Adrenal gland (tissue), 12 donors: ENCODE measurements around the gene SREK1. TPM values are rescaled to one million over a fixed set of nuclear protein-coding genes. Genes with fewer than 3 reads are reported as not detected.

ENCODE experiments used
- DNase-seq, 7 donors: peaks; one replicate each; pipeline ENCODE4 v3.0.0-alpha.2; 2019 to 2020
- H3K27ac ChIP-seq, 5 donors: fragments of 200-600 bp; sonication (generic) in 4 of 5; 1 replicate in 3 of 5; 2 replicates in 2 of 5; pipeline versions ENCODE4 v1.5.1 to v1.8.0; 2016 to 2020; ENCODE audit warnings: mild to moderate bottlenecking in 1 of 5
- H3K27me3 ChIP-seq: fragments of 200-600 bp; 2 replicates; pipeline ENCODE4 v1.8.0; 2021
- H3K36me3 ChIP-seq, 2 donors: fragments of 200-600 bp; replicated peaks in 1 of 2; 1 replicate in 1 of 2; 2 replicates in 1 of 2; pipeline versions ENCODE4 v1.5.1 to v1.8.0; 2018 to 2022
- H3K4me1 ChIP-seq, 2 donors: fragments of 200-600 bp; replicated peaks in 1 of 2; 1 replicate in 1 of 2; 2 replicates in 1 of 2; pipeline versions ENCODE4 v1.5.1 to v1.8.0; 2018 to 2021
- H3K4me3 ChIP-seq, 4 donors: fragments of 200-600 bp; sonication (generic) in 3 of 4; one replicate each; pipeline ENCODE4 v1.5.1; 2016 to 2018
- H3K9me3 ChIP-seq, 3 donors: fragments of 200-600 bp; sonication (generic) in 1 of 3; replicated peaks in 1 of 3; 1 replicate in 2 of 3; 2 replicates in 1 of 3; pipeline versions ENCODE4 v1.5.1 to v1.8.0; 2016 to 2021
- POLR2A ChIP-seq, 2 donors: fragments of 450-650 bp; IDR thresholded peaks; one replicate each; pipeline ENCODE4 v1.6.1; 2017; ENCODE audit warnings: antibody characterized with exemption in 2 of 2, mild to moderate bottlenecking in 2 of 2, moderate library complexity in 1 of 2
- WGBS, 4 donors: extraction: QIAGEN DNeasy Blood & Tissue Kit in 2 of 4; methylation state at CpG; one replicate each; pipeline versions ENCODE4 v1.1.5 to v1.1.7; 2013 to 2017; 5-methylcytosine and 5-hydroxymethylcytosine counted together
- intact Hi-C, 2 donors: fragments of 100-400 bp; cut with DNase I; formaldehyde crosslinking; loops; one replicate each; pipeline versions ENCODE4 v1.14.1 to v1.15.0; 2022 to 2023
- polyA plus RNA-seq, 3 donors: library from polyadenylated mRNA; stranded (reverse); fragments of 200-250 nt in 2 of 3; fragments of 350-450 nt in 1 of 3; fragmentation: Illumina TruSeq in 1 of 3; extraction: RNeasy Lipid Tissue Mini Kit (QIAGEN cat#74804) in 1 of 3; gene quantifications; one replicate each; pipeline ENCODE4 v1.2.3, GENCODE V29; 2013 to 2014
- total RNA-seq, 9 donors: library from RNA; depleted of rRNA in 4 of 9; stranded (reverse); fragments of >200 nt in 4 of 9; fragments of 120-200 nt in 1 of 9; fragmentation: NEBNext Ultra II Directional in 1 of 9; extraction: Animal tissue kit (Norgen Biotek cat#: 25700) in 1 of 9; gene quantifications; one replicate each; pipeline versions ENCODE4 v1.1.0 to v1.2.4, GENCODE V29; 2013 to 2023
- TF ChIP-seq, protein P1 (sequence below), 6 experiments: fragments of 450-650 bp in 4 of 6; fragments of 200-600 bp in 2 of 6; sonication (generic) in 1 of 6; IDR thresholded peaks; 1 replicate in 5 of 6; 2 replicates in 1 of 6; pipeline versions ENCODE4 v1.5.1 to v1.8.0; 2016 to 2021; ENCODE audit warnings: antibody characterized with exemption in 6 of 6, mild to moderate bottlenecking in 2 of 6, moderate library complexity in 1 of 6
- donor health status: healthy with polysubstance abuse.
- donor health status: Bipolar disorder and iron deficiency.
- donor health status: DM: yes; HTN: yes; CAD: no.
- donor health status: DM: no; HTN: no; CAD: no.
- donor health status: DM: no; HTN: no; CAD: no.
- donor health status: DM: yes; HTN: yes; CAD: no.

The SREK1 gene
- total and polyA plus RNA-seq, 12 donors = 14.3 to 126 (median 55.4) TPM

DNA sequence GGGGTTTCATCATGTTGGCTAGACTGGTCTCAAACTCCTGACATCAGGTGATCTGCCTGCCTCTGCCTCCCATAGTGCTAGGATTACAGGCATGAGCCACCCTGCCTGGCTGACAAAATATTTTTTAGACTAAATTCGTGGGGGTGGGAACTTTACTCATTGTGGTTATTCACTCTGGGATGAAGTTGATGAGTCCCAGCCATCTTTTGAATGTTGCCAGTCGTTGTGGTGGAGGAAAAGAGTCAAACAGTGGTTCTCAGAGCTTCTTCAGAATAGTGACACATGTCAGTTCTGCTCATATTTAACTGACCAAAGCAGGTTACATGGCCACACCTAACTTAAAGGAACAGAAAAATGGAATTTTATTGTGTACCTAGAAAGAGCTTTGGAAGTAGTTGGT, 6.9 kb downstream of the SREK1 start:
- no peak overlapping the region for H3K27ac ChIP-seq
- TF ChIP-seq, protein P1, sequence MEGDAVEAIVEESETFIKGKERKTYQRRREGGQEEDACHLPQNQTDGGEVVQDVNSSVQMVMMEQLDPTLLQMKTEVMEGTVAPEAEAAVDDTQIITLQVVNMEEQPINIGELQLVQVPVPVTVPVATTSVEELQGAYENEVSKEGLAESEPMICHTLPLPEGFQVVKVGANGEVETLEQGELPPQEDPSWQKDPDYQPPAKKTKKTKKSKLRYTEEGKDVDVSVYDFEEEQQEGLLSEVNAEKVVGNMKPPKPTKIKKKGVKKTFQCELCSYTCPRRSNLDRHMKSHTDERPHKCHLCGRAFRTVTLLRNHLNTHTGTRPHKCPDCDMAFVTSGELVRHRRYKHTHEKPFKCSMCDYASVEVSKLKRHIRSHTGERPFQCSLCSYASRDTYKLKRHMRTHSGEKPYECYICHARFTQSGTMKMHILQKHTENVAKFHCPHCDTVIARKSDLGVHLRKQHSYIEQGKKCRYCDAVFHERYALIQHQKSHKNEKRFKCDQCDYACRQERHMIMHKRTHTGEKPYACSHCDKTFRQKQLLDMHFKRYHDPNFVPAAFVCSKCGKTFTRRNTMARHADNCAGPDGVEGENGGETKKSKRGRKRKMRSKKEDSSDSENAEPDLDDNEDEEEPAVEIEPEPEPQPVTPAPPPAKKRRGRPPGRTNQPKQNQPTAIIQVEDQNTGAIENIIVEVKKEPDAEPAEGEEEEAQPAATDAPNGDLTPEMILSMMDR (IDR thresholded peaks at IDR 0.05) = no peak
- no peaks in the 10 kb centered on the region for H3K9me3 ChIP-seq
- intact Hi-C loops = no loop called here
- no peaks in the 10 kb centered on the region for H3K36me3 ChIP-seq
- no peak for DNase-seq
- WGBS, 4 donors = 83 to 92% (median 87%) methylated on average over 2 of the region's 2 CpGs
- peaks cover 8 to 48% of the 10 kb centered on the region in 2 donors for H3K4me1 ChIP-seq
- H3K4me3 ChIP-seq = no peak overlapping the region
- no peaks in the 10 kb centered on the region for H3K27me3 ChIP-seq

GRCh38 chr5:66151491-66151890, 7.4 kb downstream of the SREK1 start:
- WGBS, 4 donors = 86 to 100% (median 96%) methylated on average over 1 of the region's 1 CpG
- Histone ChIP-seq H3K27ac (no peak overlapping the region), H3K27me3 (no peaks in the 10 kb centered on the region), H3K9me3 (no peaks in the 10 kb centered on the region), H3K36me3 (no peaks in the 10 kb centered on the region), H3K4me3 (no peak overlapping the region), H3K4me1 (peaks cover 4 to 43% of the 10 kb centered on the region in 2 donors)
- no peak for DNase-seq
- intact Hi-C loops = no loop called here
- TF ChIP-seq, protein P1 (IDR thresholded peaks at IDR 0.05) = no peak
- no peak for TF ChIP-seq POLR2A (IDR thresholded peaks at IDR 0.05)

DNA sequence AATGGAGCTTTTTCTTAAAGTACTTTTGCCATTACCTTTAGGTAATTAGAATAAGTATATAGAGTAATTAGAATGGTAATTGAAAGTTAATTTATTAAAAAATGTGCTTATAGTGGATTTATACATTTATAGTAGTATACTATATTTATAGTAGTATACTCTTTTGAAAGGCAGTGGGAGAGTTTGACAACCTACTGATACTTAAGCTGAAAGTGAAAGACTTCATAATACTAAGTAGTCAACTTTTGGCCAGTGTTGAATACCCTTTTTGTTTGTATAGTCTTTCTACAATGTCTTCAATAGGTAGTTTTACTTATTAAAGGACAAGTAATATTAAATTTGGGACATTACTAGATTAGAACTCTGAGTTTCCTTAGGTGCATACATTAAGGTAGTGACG, 12.9 kb downstream of the SREK1 start:
- no peak overlapping the region for H3K4me3 ChIP-seq
- no peak overlapping the region for H3K27ac ChIP-seq
- H3K9me3 ChIP-seq = no peaks in the 10 kb centered on the region
- peaks cover 0 to 30% of the 10 kb centered on the region in 2 donors for H3K36me3 ChIP-seq
- no peaks in the 10 kb centered on the region for H3K27me3 ChIP-seq
- 94 to 100% (median 99%) methylated on average over 1 of the region's 1 CpG for WGBS, 4 donors
- no peak for DNase-seq
- no peak for TF ChIP-seq POLR2A (IDR thresholded peaks at IDR 0.05)
- TF ChIP-seq, protein P1 (IDR thresholded peaks at IDR 0.05) = no peak
- H3K4me1 ChIP-seq = peaks cover 0 to 5% of the 10 kb centered on the region in 2 donors
- intact Hi-C loops = no loop called here

GRCh38 chr5:66161356-66161755, 17.3 kb downstream of the SREK1 start:
- Histone ChIP-seq H3K27ac (no peak overlapping the region), H3K4me3 (no peak overlapping the region), H3K9me3 (no peaks in the 10 kb centered on the region), H3K4me1 (no peaks in the 10 kb centered on the region), H3K27me3 (no peaks in the 10 kb centered on the region), H3K36me3 (peaks cover 0 to 57% of the 10 kb centered on the region in 2 donors)
- intact Hi-C loops = no loop called here
- DNase-seq = no peak
- no peak for TF ChIP-seq POLR2A (IDR thresholded peaks at IDR 0.05)
- TF ChIP-seq, protein P1 (IDR thresholded peaks at IDR 0.05) = no peak
- WGBS, 4 donors = 94 to 98% (median 97%) methylated on average over 5 of the region's 5 CpGs
